HG02642 (cell line): ENCODE measurements around the gene ATP7A.
"Not testable (repeated sequence)": the region's sequence is repeated elsewhere in the genome, so short reads cannot be mapped to it uniquely, and the experiment has no call there.

Experiments
- ATAC-seq: cut with Tn5 transposase; IDR thresholded peaks from one replicate; pipeline ENCODE4 v1.9.1; 2021; ENCODE audit warnings: mild to moderate bottlenecking; ENCODE audit not compliant: unreplicated experiment, poor library complexity

ATP7A gene

DNA sequence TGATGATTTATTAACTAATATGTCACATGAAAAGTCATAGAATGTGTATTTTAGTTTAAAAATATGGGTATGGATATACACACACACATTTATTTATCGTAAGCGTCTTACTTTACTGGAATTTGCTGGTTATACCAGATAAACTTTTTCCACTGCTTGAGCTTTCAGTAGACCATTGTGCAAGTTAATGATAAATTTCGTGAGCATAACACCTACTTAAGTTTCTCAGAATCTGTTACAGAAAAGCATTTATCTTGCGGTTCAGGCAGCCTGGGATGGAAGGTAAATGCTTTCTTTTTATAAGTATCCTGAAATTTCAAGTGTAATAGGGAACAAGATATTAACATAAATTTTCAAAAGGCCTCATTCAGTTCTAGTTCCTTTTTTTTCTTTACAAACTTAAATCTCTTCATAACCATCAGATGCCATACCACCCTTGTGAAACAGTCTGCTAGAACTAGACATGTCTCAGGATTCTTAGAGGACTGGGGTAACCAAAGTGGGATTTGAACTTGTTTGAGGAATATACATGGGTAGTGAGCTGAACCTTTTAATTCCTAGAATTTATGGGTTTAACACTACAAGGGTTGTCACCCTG, 27.7 kb downstream of the ATP7A start:
- ATAC-seq = no peak

GRCh38 chrX:77945031-77945430, 34.5 kb downstream of the ATP7A start:
- ATAC-seq = not testable (repeated sequence)

DNA sequence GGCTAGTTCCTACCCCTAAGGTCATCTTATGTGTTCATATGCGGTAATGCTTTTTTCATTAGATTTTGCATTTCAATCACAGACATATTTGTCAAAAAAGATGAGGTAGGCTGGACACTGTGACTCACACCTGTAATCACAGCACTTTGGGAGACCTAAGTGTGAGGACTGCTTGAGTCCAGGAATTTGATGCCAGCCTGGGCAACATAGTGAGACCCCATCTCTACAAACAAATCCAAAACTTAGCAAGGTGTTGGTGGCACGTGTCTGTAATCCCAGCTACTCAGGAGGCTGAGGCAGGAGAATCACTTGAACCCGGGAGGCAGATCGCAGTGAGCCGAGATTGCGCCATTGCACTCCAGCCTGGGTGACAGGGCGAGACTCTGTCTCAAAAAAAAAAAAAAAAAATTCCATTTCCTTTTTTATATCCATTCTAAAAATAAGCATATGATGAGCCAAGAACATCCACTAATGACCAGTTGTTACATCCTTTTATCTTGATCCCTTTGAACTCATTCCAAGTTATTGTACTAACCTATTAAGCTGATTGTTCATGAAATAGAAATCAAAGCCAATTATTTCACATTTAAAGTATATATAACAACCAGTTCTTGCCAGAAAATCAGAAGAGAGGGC, 35.5 kb downstream of the ATP7A start:
- no peak for ATAC-seq

DNA sequence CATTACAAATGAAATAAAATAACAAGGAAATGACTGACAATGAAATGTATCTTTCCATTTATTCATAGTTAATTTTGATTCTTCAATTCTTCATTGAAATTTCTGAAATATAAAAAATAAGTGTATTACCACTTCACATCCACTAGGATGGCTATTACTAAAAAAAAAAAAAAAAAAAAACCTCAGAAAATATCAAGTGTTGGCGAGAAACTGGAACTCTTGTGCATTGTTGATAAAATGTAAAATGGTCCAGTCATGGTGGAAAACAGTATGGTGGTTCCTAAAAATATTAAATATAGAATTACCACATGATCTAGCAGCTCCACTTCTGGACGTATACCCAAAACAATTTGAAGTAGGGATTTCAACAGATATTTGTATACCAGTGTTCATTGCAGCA, 36.1 kb downstream of the ATP7A start:
- no peak for ATAC-seq

DNA sequence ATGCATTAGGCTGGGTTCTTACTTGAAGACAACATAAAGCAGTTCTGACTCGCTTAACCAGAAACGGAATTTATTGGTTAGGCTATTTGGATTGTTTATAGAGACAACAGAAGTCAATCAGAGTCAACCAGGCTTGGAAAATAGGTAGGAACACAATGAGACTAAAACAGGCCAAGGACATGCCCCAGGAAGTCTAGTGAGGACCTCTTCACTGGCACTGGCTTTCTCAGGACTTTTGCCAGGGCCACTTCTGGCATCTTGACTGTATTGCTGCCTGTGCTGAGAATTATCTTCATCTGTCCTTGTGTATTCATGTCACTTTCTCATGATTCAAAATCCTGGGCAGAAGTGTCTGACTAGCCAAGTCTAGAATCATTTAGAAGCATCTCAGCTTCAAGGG, 39.3 kb downstream of the ATP7A start:
- ATAC-seq = no peak

DNA sequence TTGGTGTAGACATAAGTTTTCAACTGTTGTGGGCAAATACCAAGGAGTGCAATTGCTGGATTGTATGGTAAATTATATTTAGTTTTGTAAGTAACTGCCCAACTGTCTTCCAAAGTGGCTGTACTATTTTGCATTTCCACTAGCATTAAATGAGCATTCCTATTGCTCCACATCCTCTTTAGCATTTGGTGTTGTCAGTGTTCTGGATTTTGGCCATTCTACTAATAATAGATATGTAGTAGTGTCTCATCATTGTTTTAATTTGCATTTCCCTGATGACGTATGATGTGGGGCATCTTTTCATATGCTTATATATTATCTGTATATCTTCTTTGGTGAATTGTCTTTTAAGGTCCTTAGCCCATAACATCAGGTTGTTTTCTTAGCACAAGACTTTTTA, 41.7 kb downstream of the ATP7A start:
- no peak for ATAC-seq

DNA sequence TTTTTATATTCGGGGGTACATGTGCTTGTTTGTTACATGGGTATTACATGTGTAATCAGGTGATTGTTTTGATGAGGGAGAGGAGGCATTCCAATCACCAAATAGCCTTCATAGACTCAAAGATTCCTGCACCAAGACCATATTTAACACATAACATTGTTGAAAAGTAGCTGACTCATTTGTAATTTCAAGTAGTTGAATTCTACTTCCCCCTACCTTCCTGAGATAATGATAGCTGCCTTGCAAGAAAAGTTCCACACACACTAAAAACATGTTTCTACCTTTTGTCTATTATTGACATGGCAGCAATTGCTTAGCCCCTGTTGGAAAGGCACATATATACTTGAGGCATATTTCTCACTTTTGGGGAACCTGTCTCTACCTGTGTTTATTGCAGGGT, 42.8 kb downstream of the ATP7A start:
- no peak for ATAC-seq

GRCh38 chrX:77953708-77954107, 43.2 kb downstream of the ATP7A start:
- ATAC-seq = no peak

DNA sequence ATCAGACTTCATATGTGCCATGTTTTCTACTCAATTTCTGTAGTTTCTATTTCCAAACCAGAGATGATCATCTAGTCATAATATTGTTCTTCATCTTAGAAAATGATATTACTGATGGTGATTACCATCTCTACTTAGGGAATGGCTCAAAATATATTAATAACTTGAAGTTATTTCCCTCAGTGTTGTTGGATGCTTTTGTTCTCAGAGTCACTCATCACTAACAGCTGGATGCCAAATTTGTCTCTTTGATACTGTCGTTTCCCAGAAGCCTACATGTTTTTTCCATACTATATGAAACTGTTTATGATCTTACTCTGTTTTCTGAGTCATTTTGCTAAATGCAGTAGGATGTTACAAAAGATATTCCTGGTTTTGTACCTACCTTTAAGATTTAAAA, 50.1 kb downstream of the ATP7A start:
- ATAC-seq = no peak

GRCh38 chrX:77961063-77961462, 50.6 kb downstream of the ATP7A start:
- ATAC-seq = no peak

DNA sequence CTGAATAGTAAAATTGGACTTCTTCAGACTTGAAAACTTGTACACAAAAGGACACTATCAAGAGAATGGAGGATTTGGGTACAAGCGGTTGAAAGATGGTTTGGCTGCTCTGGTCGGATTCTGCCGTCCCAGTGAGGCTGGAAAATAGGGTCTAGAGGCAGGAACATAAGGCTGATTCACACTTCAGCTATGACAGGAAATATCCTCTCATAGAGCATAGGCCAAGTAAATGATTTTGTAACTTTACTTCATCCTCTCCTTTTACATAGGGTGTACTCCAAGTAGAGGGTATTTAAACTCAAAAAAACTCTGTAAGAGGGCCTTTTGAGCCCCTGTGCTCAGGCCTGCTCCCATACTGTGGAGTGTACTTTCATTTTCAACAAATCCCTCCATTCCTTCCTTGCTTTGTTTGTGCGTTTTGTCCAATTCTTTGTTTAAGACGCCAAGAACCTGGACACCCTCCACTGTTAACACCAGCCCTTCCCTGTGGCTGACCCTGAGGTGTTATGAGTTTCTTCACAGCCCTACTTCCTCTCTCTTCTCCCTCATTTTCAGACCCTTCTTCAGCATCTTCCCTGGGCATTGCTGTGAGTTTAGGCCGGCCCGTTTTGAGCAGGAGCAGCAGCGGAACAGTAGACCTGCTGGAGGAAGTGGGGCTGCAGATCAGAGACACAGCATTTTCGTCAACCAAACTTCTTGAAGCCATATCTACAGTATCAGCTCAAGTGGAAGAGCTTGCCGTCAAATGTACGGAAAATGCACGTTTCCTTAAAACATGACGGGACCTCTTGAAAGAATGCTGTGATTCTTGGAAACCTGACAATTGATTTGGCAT, 51.8 kb downstream of the ATP7A start:
- no peak for ATAC-seq

- ATAC-seq = no peak
Measured at GRCh38 chrX:77966361-77966760, 55.9 kb downstream of the ATP7A start.

DNA sequence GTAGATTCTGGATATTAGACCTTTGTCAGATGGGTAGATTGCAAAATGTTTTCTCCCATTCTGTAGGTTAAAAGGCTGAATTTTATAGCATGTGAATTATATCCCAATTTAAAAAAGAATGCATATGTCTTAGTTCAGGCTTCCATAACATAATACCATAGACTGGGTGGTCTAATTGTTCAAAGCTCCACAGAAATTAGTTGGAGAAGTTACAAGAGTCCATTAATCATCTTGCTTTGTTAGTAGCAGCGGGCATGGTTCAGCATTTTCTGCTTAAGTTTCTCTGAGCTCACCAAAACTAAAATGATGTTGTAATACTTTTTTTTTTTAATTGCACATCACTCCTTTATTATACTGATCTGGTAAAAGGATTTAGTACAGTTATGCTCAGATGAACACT, 57.1 kb downstream of the ATP7A start:
- ATAC-seq = no peak

DNA sequence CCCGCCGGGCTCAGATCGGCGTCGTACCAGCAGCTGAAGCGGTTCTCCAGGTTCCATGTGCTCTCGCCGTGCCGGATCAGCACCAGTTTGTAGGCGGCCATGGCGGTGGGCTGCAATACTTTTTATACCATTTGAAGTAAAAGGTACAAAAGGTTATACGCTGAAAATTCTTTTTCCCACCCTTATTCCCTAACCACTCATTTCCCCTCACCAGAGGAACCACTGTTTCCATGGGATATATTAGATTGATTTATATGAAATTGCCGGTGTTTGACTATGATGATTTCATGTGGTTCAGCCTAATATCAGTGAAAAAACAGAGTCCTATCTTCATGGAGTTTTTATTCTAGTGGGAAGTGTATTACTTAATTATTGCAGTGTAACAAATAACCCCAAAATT, 59.0 kb downstream of the ATP7A start, which contains the start of gene PGAM4:
Gene PGAM4 (minus strand): TSS at position 101 of the 400 bp plus-strand sequence. CDS start 0 bp downstream, at position 101.
- ATAC-seq = no peak

DNA sequence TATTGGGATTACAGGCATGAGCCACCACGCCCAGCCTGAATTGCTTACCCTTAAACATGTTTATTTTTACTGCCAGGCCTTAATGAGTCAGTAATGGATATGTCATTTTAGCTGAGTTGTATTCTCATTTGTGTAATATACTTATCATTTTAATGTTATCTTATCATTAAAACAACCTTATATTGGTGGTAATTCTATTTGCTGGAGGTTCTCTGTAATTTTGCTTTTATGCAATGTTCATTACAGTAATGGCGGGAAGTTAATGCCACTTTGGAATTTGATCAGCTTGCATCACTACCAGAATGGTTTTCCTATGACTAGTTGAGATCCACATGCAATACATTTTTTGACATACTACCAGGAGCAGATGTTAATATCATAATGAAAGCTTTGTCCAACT, 65.3 kb downstream of the ATP7A start:
- ATAC-seq = no peak

DNA sequence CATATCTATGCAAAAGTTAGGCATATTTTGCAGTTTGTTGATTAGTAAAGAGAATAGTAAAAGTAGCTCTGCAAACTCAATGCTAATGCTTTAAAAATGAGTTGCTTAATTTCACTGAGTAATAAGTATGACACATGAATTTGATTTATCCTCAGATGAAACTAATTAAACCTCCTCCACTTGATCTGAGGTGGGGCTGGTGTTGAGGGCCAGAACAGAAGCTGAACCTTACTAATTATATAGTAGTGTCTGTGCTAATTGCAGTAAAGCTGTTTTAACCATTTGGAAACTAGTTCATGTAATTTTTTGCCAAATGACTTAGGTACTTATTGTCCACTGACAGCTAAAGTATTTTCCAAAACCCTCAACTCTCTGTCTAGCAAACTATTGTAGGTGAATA, 66.6 kb downstream of the ATP7A start:
- no peak for ATAC-seq

DNA sequence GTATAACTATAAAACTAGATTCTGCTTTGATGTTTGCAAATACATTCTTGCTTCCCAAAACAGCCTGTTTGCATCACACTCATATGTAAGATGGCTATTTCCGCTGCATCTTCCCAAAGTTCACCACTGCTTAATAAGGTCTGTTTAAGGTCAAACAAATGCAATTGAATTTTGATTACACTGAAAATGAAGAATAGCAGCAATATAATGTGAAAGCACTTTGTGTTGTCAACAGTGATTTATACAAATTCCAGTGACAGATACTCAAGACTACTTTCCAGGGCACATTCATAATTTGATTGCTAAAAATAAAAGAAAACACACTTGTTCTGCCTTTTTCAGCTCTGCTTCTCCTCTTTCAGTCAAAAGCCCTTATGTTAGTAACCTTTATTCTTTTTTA, 67.0 kb downstream of the ATP7A start:
- ATAC-seq = no peak

GRCh38 chrX:77979870-77980269, 69.4 kb downstream of the ATP7A start:
- ATAC-seq = no peak

- ATAC-seq = no peak
Measured at GRCh38 chrX:78011846-78012245, 101.4 kb downstream of the ATP7A start.

GRCh38 chrX:78019586-78020483, 109.3 kb downstream of the ATP7A start:
- no peak for ATAC-seq
